Mesothelial cell of epicardium (in vitro differentiated cells): Measurements from ENCODE around the gene TACC2. TPM values are rescaled to one million over a fixed set of nuclear protein-coding genes. Genes with fewer than 3 reads are reported as not detected.

Experiments
- DNase-seq, 2 experiments: peaks; one replicate each; pipeline ENCODE4 v3.0.0; 2021; ENCODE audit warnings: low spot score in 2 of 2; ENCODE audit not compliant: unreplicated experiment in 2 of 2
- H3K27ac Mint-ChIP-seq: 2 replicates; pipeline ENCODE4 v1.8.0; 2021; ENCODE audit warnings: mixed read lengths
- H3K27me3 Mint-ChIP-seq: 2 replicates; pipeline ENCODE4 v1.8.0; 2021; ENCODE audit warnings: low read depth, mixed read lengths
- H3K36me3 Mint-ChIP-seq: 2 replicates; pipeline ENCODE4 v1.8.0; 2021; ENCODE audit warnings: mixed read lengths
- H3K4me1 Mint-ChIP-seq: 2 replicates; pipeline ENCODE4 v1.8.0; 2021; ENCODE audit warnings: mixed read lengths
- H3K4me3 Mint-ChIP-seq: 2 replicates; pipeline ENCODE4 v1.8.0; 2021; ENCODE audit warnings: mild to moderate bottlenecking, moderate library complexity, mixed read lengths
- H3K9me3 Mint-ChIP-seq: 2 replicates; pipeline ENCODE4 v1.8.0; 2021; ENCODE audit warnings: mixed read lengths
- CTCF ChIP-seq: fragments of 200-600 bp; sonication (generic); IDR thresholded peaks from one replicate; pipeline ENCODE4 v1.5.0; 2021; ENCODE audit warnings: antibody characterized with exemption; ENCODE audit not compliant: unreplicated experiment
- total RNA-seq: library from RNA; stranded (reverse); gene quantifications from 3 replicates; pipeline ENCODE4 v1.2.1, GENCODE V29; 2021

Gene TACC2
- total RNA-seq, 1 donor from 2014 or later, result 25.5 TPM

GRCh38 chr10:122257041-122257440 lies 268.1 kb downstream of the TACC2 start:
- peaks cover 13% of the 10 kb centered on the region for H3K4me1 Mint-ChIP-seq
- no peak for TF ChIP-seq CTCF

GRCh38 chr10:122258136-122259074 lies 269.4 kb downstream of the TACC2 start:
- Mint-ChIP-seq H3K4me3 (no peak overlapping the region), H3K36me3 (peaks cover 16% of the 10 kb centered on the region), H3K4me1 (peaks cover 13% of the 10 kb centered on the region), H3K27me3 (no peaks in the 10 kb centered on the region), H3K27ac (peak overlapping the region; percentile 47), H3K9me3 (peaks cover 19% of the 10 kb centered on the region)
- DNase-seq, result no peak
- no peak for TF ChIP-seq CTCF

More at GRCh38 chr10:122257041-122257440, 268.1 kb downstream of the TACC2 start:
- Mint-ChIP-seq H3K9me3 (peaks cover 11% of the 10 kb centered on the region), H3K4me3 (no peak overlapping the region), H3K27ac (no peak overlapping the region), H3K36me3 (peaks cover 8% of the 10 kb centered on the region), H3K27me3 (no peaks in the 10 kb centered on the region)
- no peak for DNase-seq

- H3K36me3 Mint-ChIP-seq, result peaks cover 22% of the 10 kb centered on the region
- no peaks in the 10 kb centered on the region for H3K27me3 Mint-ChIP-seq
- H3K27ac Mint-ChIP-seq, result peak overlapping the region; percentile 47
These were observed 270.1 kb downstream of the TACC2 start for GRCh38 chr10:122259075-122259466.

GRCh38 chr10:122261584-122261983 lies 272.6 kb downstream of the TACC2 start:
- H3K4me3 Mint-ChIP-seq, result no peak overlapping the region
- no peak for TF ChIP-seq CTCF
- H3K9me3 Mint-ChIP-seq, result peaks cover 24% of the 10 kb centered on the region
- no peak overlapping the region for H3K27ac Mint-ChIP-seq
- no peaks in the 10 kb centered on the region for H3K27me3 Mint-ChIP-seq
- peaks cover 22% of the 10 kb centered on the region for H3K36me3 Mint-ChIP-seq
- no peak for DNase-seq
- H3K4me1 Mint-ChIP-seq, result peaks cover 43% of the 10 kb centered on the region

More at GRCh38 chr10:122259075-122259466, 270.1 kb downstream of the TACC2 start:
- DNase-seq, result no peak
- peaks cover 24% of the 10 kb centered on the region for H3K9me3 Mint-ChIP-seq
- no peak overlapping the region for H3K4me3 Mint-ChIP-seq
- peaks cover 20% of the 10 kb centered on the region for H3K4me1 Mint-ChIP-seq
- no peak for TF ChIP-seq CTCF

- no peak for TF ChIP-seq CTCF
- Mint-ChIP-seq H3K27ac (peak overlapping the region; percentile 92), H3K4me1 (peaks cover 43% of the 10 kb centered on the region), H3K36me3 (peaks cover 22% of the 10 kb centered on the region), H3K27me3 (no peaks in the 10 kb centered on the region), H3K9me3 (peaks cover 24% of the 10 kb centered on the region), H3K4me3 (no peak overlapping the region)
- no peak for DNase-seq
These were observed 275.0 kb downstream of the TACC2 start for GRCh38 chr10:122263971-122264370.
